Measurements from ENCODE around the gene MAP6. TPM values are rescaled to one million over a fixed set of nuclear protein-coding genes. Genes with fewer than 3 reads are reported as not detected.
A peak's percentile ranks its signal among the peaks of the same experiment; 100 is the strongest.

MAP6 gene
- total and polyA plus RNA-seq, 9 of the 15 experiments (the other 6 are each of a cell fraction or from before 2014, with no cell fraction given), result not detected

DNA sequence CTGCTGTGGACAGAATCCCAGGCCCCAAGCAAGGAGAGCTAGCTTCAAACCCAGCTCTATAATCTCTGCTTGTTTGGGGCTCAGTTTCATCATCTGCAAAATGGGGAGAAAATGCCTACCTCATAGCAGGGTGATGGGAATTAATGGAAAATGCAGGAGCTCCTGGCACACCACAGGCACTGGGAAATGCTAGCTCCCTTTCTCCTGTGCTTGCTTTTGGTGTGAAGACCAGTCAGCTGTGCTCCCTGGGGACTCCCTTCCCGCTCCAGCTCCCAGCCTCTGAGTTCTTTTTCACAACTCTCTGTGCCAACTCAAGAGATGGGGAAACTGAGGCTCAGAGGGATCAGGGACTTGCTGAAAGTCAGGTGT, 115.0 kb downstream of the MAP6 start (continued):
- TF ChIP-seq, protein P1, sequence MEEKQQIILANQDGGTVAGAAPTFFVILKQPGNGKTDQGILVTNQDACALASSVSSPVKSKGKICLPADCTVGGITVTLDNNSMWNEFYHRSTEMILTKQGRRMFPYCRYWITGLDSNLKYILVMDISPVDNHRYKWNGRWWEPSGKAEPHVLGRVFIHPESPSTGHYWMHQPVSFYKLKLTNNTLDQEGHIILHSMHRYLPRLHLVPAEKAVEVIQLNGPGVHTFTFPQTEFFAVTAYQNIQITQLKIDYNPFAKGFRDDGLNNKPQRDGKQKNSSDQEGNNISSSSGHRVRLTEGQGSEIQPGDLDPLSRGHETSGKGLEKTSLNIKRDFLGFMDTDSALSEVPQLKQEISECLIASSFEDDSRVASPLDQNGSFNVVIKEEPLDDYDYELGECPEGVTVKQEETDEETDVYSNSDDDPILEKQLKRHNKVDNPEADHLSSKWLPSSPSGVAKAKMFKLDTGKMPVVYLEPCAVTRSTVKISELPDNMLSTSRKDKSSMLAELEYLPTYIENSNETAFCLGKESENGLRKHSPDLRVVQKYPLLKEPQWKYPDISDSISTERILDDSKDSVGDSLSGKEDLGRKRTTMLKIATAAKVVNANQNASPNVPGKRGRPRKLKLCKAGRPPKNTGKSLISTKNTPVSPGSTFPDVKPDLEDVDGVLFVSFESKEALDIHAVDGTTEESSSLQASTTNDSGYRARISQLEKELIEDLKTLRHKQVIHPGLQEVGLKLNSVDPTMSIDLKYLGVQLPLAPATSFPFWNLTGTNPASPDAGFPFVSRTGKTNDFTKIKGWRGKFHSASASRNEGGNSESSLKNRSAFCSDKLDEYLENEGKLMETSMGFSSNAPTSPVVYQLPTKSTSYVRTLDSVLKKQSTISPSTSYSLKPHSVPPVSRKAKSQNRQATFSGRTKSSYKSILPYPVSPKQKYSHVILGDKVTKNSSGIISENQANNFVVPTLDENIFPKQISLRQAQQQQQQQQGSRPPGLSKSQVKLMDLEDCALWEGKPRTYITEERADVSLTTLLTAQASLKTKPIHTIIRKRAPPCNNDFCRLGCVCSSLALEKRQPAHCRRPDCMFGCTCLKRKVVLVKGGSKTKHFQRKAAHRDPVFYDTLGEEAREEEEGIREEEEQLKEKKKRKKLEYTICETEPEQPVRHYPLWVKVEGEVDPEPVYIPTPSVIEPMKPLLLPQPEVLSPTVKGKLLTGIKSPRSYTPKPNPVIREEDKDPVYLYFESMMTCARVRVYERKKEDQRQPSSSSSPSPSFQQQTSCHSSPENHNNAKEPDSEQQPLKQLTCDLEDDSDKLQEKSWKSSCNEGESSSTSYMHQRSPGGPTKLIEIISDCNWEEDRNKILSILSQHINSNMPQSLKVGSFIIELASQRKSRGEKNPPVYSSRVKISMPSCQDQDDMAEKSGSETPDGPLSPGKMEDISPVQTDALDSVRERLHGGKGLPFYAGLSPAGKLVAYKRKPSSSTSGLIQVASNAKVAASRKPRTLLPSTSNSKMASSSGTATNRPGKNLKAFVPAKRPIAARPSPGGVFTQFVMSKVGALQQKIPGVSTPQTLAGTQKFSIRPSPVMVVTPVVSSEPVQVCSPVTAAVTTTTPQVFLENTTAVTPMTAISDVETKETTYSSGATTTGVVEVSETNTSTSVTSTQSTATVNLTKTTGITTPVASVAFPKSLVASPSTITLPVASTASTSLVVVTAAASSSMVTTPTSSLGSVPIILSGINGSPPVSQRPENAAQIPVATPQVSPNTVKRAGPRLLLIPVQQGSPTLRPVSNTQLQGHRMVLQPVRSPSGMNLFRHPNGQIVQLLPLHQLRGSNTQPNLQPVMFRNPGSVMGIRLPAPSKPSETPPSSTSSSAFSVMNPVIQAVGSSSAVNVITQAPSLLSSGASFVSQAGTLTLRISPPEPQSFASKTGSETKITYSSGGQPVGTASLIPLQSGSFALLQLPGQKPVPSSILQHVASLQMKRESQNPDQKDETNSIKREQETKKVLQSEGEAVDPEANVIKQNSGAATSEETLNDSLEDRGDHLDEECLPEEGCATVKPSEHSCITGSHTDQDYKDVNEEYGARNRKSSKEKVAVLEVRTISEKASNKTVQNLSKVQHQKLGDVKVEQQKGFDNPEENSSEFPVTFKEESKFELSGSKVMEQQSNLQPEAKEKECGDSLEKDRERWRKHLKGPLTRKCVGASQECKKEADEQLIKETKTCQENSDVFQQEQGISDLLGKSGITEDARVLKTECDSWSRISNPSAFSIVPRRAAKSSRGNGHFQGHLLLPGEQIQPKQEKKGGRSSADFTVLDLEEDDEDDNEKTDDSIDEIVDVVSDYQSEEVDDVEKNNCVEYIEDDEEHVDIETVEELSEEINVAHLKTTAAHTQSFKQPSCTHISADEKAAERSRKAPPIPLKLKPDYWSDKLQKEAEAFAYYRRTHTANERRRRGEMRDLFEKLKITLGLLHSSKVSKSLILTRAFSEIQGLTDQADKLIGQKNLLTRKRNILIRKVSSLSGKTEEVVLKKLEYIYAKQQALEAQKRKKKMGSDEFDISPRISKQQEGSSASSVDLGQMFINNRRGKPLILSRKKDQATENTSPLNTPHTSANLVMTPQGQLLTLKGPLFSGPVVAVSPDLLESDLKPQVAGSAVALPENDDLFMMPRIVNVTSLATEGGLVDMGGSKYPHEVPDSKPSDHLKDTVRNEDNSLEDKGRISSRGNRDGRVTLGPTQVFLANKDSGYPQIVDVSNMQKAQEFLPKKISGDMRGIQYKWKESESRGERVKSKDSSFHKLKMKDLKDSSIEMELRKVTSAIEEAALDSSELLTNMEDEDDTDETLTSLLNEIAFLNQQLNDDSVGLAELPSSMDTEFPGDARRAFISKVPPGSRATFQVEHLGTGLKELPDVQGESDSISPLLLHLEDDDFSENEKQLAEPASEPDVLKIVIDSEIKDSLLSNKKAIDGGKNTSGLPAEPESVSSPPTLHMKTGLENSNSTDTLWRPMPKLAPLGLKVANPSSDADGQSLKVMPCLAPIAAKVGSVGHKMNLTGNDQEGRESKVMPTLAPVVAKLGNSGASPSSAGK (IDR thresholded peaks at IDR 0.05), result no peak
- TF ChIP-seq STAT5B (CRISPR knock-in tag; IDR thresholded peaks at IDR 0.05), result no peak
- TF ChIP-seq FOXA3 (CRISPR knock-in tag; conservative IDR thresholded peaks at IDR 0.05 in 1 of 2, IDR thresholded peaks at IDR 0.05 in 1 of 2), result no peak
- no peak for TF ChIP-seq CHD1 (IDR thresholded peaks at IDR 0.05; ENCODE audit: low read length)
- no peak for TF ChIP-seq ZNF408 (CRISPR knock-in tag; IDR thresholded peaks at IDR 0.05; ENCODE audit: low read depth)
- no peak for TF ChIP-seq MCM5 (IDR thresholded peaks at IDR 0.05; ENCODE audit: low read depth)
- no peak for TF ChIP-seq BRCA1 (IDR thresholded peaks at IDR 0.05)
- no peak for TF ChIP-seq BRCA1 (CRISPR knock-in tag; IDR thresholded peaks at IDR 0.05)
- TF ChIP-seq NR1H2 (CRISPR knock-in tag; IDR thresholded peaks at IDR 0.05), result no peak
- peak; percentile 80; the same call in 1 of the 2 replicates for TF ChIP-seq CBX1 (IDR thresholded peaks at IDR 0.05; ENCODE audit: low read depth)
- TF ChIP-seq CHD4 (IDR thresholded peaks at IDR 0.05; ENCODE audit: insufficient read depth, insufficient replicate concordance, low read depth, low read length, poor library complexity, severe bottlenecking), result peak; percentile 68
- TF ChIP-seq BCOR (IDR thresholded peaks at IDR 0.05), result peak; percentile 95
- TF ChIP-seq ZFX (CRISPR knock-in tag; IDR thresholded peaks at IDR 0.05), result no peak
- TF ChIP-seq ZC3H4 (CRISPR knock-in tag; IDR thresholded peaks at IDR 0.05; ENCODE audit: borderline replicate concordance), result no peak
- TF ChIP-seq, protein P2, sequence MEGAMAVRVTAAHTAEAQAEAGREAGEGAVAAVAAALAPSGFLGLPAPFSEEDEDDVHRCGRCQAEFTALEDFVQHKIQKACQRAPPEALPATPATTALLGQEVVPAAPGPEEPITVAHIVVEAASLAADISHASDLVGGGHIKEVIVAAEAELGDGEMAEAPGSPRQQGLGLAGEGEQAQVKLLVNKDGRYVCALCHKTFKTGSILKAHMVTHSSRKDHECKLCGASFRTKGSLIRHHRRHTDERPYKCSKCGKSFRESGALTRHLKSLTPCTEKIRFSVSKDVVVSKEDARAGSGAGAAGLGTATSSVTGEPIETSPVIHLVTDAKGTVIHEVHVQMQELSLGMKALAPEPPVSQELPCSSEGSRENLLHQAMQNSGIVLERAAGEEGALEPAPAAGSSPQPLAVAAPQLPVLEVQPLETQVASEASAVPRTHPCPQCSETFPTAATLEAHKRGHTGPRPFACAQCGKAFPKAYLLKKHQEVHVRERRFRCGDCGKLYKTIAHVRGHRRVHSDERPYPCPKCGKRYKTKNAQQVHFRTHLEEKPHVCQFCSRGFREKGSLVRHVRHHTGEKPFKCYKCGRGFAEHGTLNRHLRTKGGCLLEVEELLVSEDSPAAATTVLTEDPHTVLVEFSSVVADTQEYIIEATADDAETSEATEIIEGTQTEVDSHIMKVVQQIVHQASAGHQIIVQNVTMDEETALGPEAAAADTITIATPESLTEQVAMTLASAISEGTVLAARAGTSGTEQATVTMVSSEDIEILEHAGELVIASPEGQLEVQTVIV (CRISPR knock-in tag; IDR thresholded peaks at IDR 0.05; ENCODE audit: borderline replicate concordance), result no peak
- no peak for TF ChIP-seq CREB1 (IDR thresholded peaks at IDR 0.05)
- TF ChIP-seq CREB1 (CRISPR knock-in tag; IDR thresholded peaks at IDR 0.05), result 0 out of 2 replicates have a peak, but pooled peaks have one; percentile 5

Measured in K562 (cell line).